ENCODE measurements around the gene ADAM33. TPM values are rescaled to one million over a fixed set of nuclear protein-coding genes. Genes with fewer than 3 reads are reported as not detected.

Gene ADAM33
- total and polyA plus RNA-seq, 2 of the 8 experiments (the other 6 are each of a cell fraction or from before 2014, with no cell fraction given), result 4.2 to 6.0 TPM

DNA sequence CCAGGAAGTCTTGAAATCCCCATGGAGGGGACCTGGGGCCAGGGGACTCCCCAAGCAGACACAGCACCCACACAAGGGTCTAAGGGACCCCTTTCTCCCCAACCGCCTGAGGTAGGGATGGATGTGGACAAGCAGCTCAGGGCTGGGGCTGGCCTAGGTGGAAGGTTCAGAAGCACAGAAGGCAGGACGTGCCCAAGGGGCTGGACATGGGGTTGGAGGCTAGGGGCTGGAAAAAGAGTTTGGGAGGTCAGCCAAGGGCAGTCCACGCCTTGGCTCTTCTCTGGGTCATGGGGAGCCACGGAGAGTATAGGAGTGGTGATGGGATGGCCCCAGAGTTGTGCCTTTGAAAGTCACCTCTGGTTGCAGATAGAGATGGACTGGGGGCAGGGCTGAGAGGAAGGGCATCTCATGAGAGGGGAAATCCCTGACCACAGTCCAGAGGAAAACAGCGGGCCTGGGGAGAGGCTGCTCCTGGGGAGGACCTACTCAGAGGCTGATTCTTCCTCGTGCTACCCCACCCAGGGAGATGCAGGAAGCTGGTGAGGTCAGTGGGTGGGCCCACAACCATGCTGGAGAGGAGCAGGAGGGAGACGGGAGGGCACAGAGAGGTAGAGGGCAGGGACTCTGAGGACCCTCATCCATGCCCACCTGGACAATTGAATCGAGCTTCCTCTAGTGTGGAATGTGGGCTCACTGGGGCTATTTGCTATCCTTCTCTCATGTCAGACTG lies 48.2 kb upstream of the ADAM33 start:
- no peaks in the 10 kb centered on the region for H3K79me1 ChIP-seq (ENCODE audit: low read depth, low read length)
- no peak for FAIRE-seq
- no peak overlapping the region for H3K4ac ChIP-seq (replicated peaks; ENCODE audit: insufficient read length, low read depth, low read length)
- H3K23me2 ChIP-seq (ENCODE audit: low read depth, low read length), result 0 out of 2 replicates have a peak, but pooled peaks cover 3% of the 10 kb centered on the region
- no peak for DNase-seq (ENCODE audit: low read depth in 1 of 2, low spot score in 2 of 2)
- H2AK5ac ChIP-seq (ENCODE audit: low read depth, low read length), result no peak overlapping the region
- H2BK15ac ChIP-seq (ENCODE audit: low read length), result no peak overlapping the region; the same call in 1 of the 2 replicates
- H3K56ac ChIP-seq (replicated peaks; ENCODE audit: insufficient read length, low read depth, low read length), result no peak overlapping the region
- no peak overlapping the region for H3K23ac ChIP-seq (ENCODE audit: insufficient read length)
- H3K27ac ChIP-seq (ENCODE audit: low read depth, low read length), result no peak overlapping the region
- H2BK12ac ChIP-seq (ENCODE audit: low read depth, low read length), result no peak overlapping the region
- POLR2A ChIA-PET (ENCODE audit: partially characterized antibody), result interaction anchor here (1.0 to 3.0 kb wide), 4 partner anchors 10 to 20 kb away, joined by 5 to 13 read pairs (median 6); no protein-coding TSS in a partner anchor
- peaks cover 0 to 2% of the 10 kb centered on the region in 2 experiments for H4K20me1 ChIP-seq (replicated peaks in 1 of 2; ENCODE audit: control insufficient read depth in 1 of 2, insufficient read depth in 2 of 2, low read length in 2 of 2)
- H3K4me1 ChIP-seq (replicated peaks in 1 of 4; ENCODE audit: control insufficient read depth in 3 of 4, insufficient read depth in 4 of 4, low read length in 3 of 4), result peaks cover 0 to 19% (median 15%) of the 10 kb centered on the region in 4 experiments; a peak in 5 of 7 replicates
- H4K5ac ChIP-seq (ENCODE audit: insufficient read length, low read depth, low read length), result no peak overlapping the region
- no peak overlapping the region for H4K91ac ChIP-seq (replicated peaks; ENCODE audit: insufficient read length, low read length)
- no peak overlapping the region for H3K4me2 ChIP-seq (ENCODE audit: insufficient read depth in 1 of 2, low read depth in 2 of 2, low read length in 2 of 2)
- H3K9ac ChIP-seq (replicated peaks in 1 of 4; ENCODE audit: extremely low read depth in 1 of 4, low read depth in 3 of 4, low read length in 3 of 4), result no peak overlapping the region
- H4K8ac ChIP-seq (ENCODE audit: extremely low read depth, insufficient read depth, low read length), result no peak overlapping the region
- H2BK5ac ChIP-seq (ENCODE audit: low read depth, low read length), result no peak overlapping the region
- no peak overlapping the region for H3K4me3 ChIP-seq (ENCODE audit: extremely low read depth in 1 of 4, insufficient read depth in 2 of 4, low read depth in 3 of 4, low read length in 4 of 4)
- H2BK20ac ChIP-seq (ENCODE audit: low read length), result no peak overlapping the region
- no peak overlapping the region for H3K18ac ChIP-seq (ENCODE audit: extremely low read depth, low read length)
- no peaks in the 10 kb centered on the region for H3K79me2 ChIP-seq (ENCODE audit: control insufficient read depth in 1 of 2, insufficient read depth in 2 of 2, low read length in 2 of 2)
- H3K27me3 ChIP-seq (replicated peaks in 1 of 4; ENCODE audit: control insufficient read depth in 3 of 4, extremely low read depth in 1 of 4, insufficient read depth in 3 of 4, low read length in 3 of 4), result peaks cover 1 to 26% (median 22%) of the 10 kb centered on the region in 4 experiments; a peak in 6 of 7 replicates
- no peak overlapping the region for H2BK120ac ChIP-seq (replicated peaks; ENCODE audit: low read depth, low read length)
- H2AFZ ChIP-seq (ENCODE audit: low read length), result no peak overlapping the region
- no peak overlapping the region for H3K14ac ChIP-seq (ENCODE audit: insufficient read length)
- TF ChIP-seq ASH2L (IDR thresholded peaks at IDR 0.05; ENCODE audit: low read length) (no peak), GABPA (IDR thresholded peaks at IDR 0.05; ENCODE audit: borderline replicate concordance, insufficient read depth, low read length) (no peak), CEBPB (IDR thresholded peaks at IDR 0.05; ENCODE audit: low read depth, low read length) (no peak), CREB1 (IDR thresholded peaks at IDR 0.05) (no peak), TAF1 (IDR thresholded peaks at IDR 0.05; ENCODE audit: low read depth, low read length) (no peak), TAF7 (optimal IDR thresholded peaks at IDR 0.05; ENCODE audit: borderline replicate concordance, low read depth, low read length) (no peak), SP2 (IDR thresholded peaks at IDR 0.05; ENCODE audit: low read length) (no peak), TCF12 (IDR thresholded peaks at IDR 0.05; ENCODE audit: low read depth, low read length) (no peak), SP4 (IDR thresholded peaks at IDR 0.05; ENCODE audit: low read length) (no peak), CHD1 (IDR thresholded peaks at IDR 0.05; ENCODE audit: low read depth, low read length) (no peak)
- WGBS, 2 experiments (ENCODE audit: extremely low coverage in 1 of 2, insufficient coverage in 1 of 2, insufficient read length in 1 of 2, insufficient replicate concordance in 2 of 2, low coverage in 1 of 2, low lambda C conversion rate in 2 of 2, missing lambda C conversion rate in 1 of 2), result 92% methylated on average over 8 of the region's 8 CpGs; no CpG with 5 or more reads in 1 of the 2 experiments
- no peaks in the 10 kb centered on the region for H3K36me3 ChIP-seq (ENCODE audit: control insufficient read depth in 2 of 4, insufficient read depth in 4 of 4, low read length in 3 of 4)
- CTCF ChIA-PET (ENCODE audit: partially characterized antibody), result interaction anchor here (0.6 to 17.6 kb wide), 11 partner anchors 12 to 399 kb away, joined by 3 to 221 read pairs (median 4); no protein-coding TSS in a partner anchor
- H3K9me3 ChIP-seq (ENCODE audit: insufficient read depth in 2 of 2, low read depth in 1 of 2, low read length in 1 of 2), result no peaks in the 10 kb centered on the region

Data from H1 (cell line).